Suprapubic skin (tissue), 4 donors: ENCODE results near the gene KCNMB2. TPM values are rescaled to one million over a fixed set of nuclear protein-coding genes. Genes with fewer than 3 reads are reported as not detected.

ENCODE experiments used
- DNase-seq, 2 donors: peaks; one replicate each; pipeline ENCODE4 v3.0.0-alpha.2; 2019; ENCODE audit warnings: low spot score in 2 of 2
- H3K27ac ChIP-seq: fragments of 200-600 bp; sonication (generic); one replicate; pipeline ENCODE4 v1.5.1; 2019
- H3K27me3 ChIP-seq: fragments of 200-600 bp; sonication (generic); one replicate; pipeline ENCODE4 v1.5.1; 2019
- H3K36me3 ChIP-seq: fragments of 200-600 bp; sonication (generic); one replicate; pipeline ENCODE4 v1.5.1; 2019
- H3K4me1 ChIP-seq: fragments of 200-600 bp; sonication (generic); one replicate; pipeline ENCODE4 v1.5.1; 2019
- H3K4me3 ChIP-seq: fragments of 200-600 bp; sonication (generic); one replicate; pipeline ENCODE4 v1.5.1; 2019; ENCODE audit warnings: mild to moderate bottlenecking
- H3K9me3 ChIP-seq: fragments of 200-600 bp; sonication (generic); one replicate; pipeline ENCODE4 v1.5.1; 2019
- CTCF ChIP-seq, 2 donors: fragments of 200-600 bp in 1 of 2; fragments of 450-650 bp in 1 of 2; sonication (generic) in 1 of 2; IDR thresholded peaks; one replicate each; pipeline ENCODE4 v1.5.1; 2016 to 2019; ENCODE audit warnings: antibody characterized with exemption in 2 of 2, mild to moderate bottlenecking in 1 of 2, moderate library complexity in 1 of 2
- EP300 ChIP-seq: sonication (generic); formaldehyde crosslinking; IDR thresholded peaks from one replicate; pipeline ENCODE4 v1.6.1; 2017; ENCODE audit warnings: antibody characterized with exemption
- POLR2A ChIP-seq, 2 donors: fragments of 450-650 bp; IDR thresholded peaks; one replicate each; pipeline ENCODE4 v1.6.1; 2017; ENCODE audit warnings: antibody characterized with exemption in 2 of 2, mild to moderate bottlenecking in 2 of 2, moderate library complexity in 2 of 2
- POLR2AphosphoS5 ChIP-seq, 3 donors: sonication (generic); formaldehyde crosslinking; IDR thresholded peaks; one replicate each; pipeline ENCODE4 v1.6.1; 2017; ENCODE audit warnings: antibody characterized with exemption in 3 of 3
- WGBS: methylation state at CpG from one replicate; pipeline ENCODE4 v1.1.5; 2018; 5-methylcytosine and 5-hydroxymethylcytosine counted together
- total RNA-seq, 4 donors: library from RNA; depleted of rRNA; stranded (reverse); fragments of >200 nt; gene quantifications; one replicate each; pipeline ENCODE4 v1.1.0, GENCODE V29; 2016

KCNMB2 gene
- total RNA-seq, 4 donors from 2014 or later, result 0.42 TPM; not detected in 3

DNA sequence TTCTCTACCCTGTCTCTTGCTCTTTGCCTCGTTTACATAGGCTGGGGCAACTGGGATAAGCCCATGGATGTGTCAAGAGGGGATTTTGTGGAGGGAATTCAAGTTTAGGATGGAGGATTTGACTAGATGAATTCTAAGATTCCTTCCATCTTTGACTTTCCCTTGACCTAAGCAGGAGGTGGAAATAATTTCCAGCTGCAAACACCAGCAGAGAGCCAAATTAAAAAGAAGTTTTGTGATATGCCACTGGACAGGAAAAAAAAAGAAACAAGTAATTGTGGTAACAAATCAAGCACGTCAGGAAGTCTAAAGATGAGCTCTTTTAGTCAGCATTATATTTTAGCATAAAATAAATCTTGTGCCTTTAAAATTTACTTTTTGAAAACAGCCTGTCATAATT lies 49.8 kb downstream of the KCNMB2 start:
- Histone ChIP-seq H3K9me3 (no peaks in the 10 kb centered on the region), H3K27me3 (no peaks in the 10 kb centered on the region), H3K4me1 (peaks cover 8% of the 10 kb centered on the region), H3K36me3 (no peaks in the 10 kb centered on the region), H3K4me3 (no peak overlapping the region), H3K27ac (no peak overlapping the region)
- TF ChIP-seq EP300 (no peak), CTCF (IDR thresholded peaks at IDR 0.05) (no peak), POLR2AphosphoS5 (IDR thresholded peaks at IDR 0.05) (no peak), POLR2A (IDR thresholded peaks at IDR 0.05) (no peak)
- 51% methylated on average over 2 of the region's 2 CpGs for WGBS
- DNase-seq, result no peak

- Histone ChIP-seq H3K4me1 (peaks cover 8% of the 10 kb centered on the region), H3K9me3 (no peaks in the 10 kb centered on the region), H3K27ac (no peak overlapping the region), H3K36me3 (no peaks in the 10 kb centered on the region), H3K27me3 (no peaks in the 10 kb centered on the region), H3K4me3 (no peak overlapping the region)
- TF ChIP-seq POLR2A (IDR thresholded peaks at IDR 0.05) (no peak), CTCF (IDR thresholded peaks at IDR 0.05) (no peak), POLR2AphosphoS5 (IDR thresholded peaks at IDR 0.05) (no peak), EP300 (no peak)
- 88% methylated on average over 4 of the region's 4 CpGs for WGBS
- no peak for DNase-seq
These were observed 52.4 kb downstream of the KCNMB2 start for GRCh38 chr3:178588628-178589027.

DNA sequence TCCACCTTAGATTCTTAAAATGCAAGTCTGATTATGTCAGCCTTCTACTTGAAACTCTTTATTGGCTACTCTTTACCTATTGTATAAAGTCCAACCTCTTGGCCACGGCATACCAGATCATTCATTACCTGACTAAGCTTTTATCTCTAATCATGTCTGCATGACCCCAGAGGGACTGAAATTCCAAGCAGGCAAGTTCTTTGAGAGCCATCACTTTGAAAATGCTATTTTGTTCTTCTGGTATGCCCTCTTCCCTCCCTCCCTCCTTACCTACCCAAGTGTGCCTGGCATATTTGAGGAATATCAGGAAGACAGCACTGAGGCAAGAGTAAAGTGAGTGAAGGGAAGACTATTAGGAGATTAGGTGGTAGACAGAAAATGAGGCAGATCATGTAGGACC lies 57.5 kb downstream of the KCNMB2 start:
- no peak for DNase-seq
- Histone ChIP-seq H3K9me3 (no peaks in the 10 kb centered on the region), H3K27ac (no peak overlapping the region), H3K36me3 (no peaks in the 10 kb centered on the region), H3K4me1 (no peaks in the 10 kb centered on the region), H3K4me3 (no peak overlapping the region), H3K27me3 (no peaks in the 10 kb centered on the region)
- TF ChIP-seq POLR2AphosphoS5 (IDR thresholded peaks at IDR 0.05) (no peak), POLR2A (IDR thresholded peaks at IDR 0.05) (no peak), CTCF (IDR thresholded peaks at IDR 0.05) (no peak), EP300 (no peak)
- WGBS, result 85% methylated on average over 1 of the region's 1 CpG

DNA sequence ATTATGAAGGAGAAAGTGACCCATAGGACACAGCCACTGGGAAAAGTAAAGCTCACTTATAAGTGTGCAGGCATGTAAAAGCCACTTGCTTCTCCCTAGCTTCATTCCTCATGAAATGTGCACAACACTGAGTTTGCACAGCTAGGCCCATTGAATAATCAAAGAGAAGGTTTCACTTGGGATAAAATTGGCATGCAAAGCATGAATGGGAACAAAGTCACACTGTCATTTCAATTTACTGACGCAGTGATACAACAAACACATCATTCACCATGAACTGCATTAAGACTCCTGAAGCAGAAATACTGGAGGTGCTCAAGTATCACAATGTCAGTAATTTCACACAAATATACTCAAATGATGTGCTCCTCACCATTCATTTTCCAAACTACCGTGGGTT lies 61.1 kb downstream of the KCNMB2 start:
- H3K9me3 ChIP-seq, result no peaks in the 10 kb centered on the region
- H3K27ac ChIP-seq, result no peak overlapping the region
- no peak overlapping the region for H3K4me3 ChIP-seq
- no peaks in the 10 kb centered on the region for H3K36me3 ChIP-seq
- DNase-seq, result no peak
- TF ChIP-seq EP300 (no peak), CTCF (IDR thresholded peaks at IDR 0.05) (no peak)
- no peaks in the 10 kb centered on the region for H3K4me1 ChIP-seq
- no peaks in the 10 kb centered on the region for H3K27me3 ChIP-seq
- 78% methylated on average over 2 of the region's 2 CpGs for WGBS

- 78% methylated on average over 1 of the region's 2 CpGs for WGBS
- Histone ChIP-seq H3K4me3 (no peak overlapping the region), H3K4me1 (no peaks in the 10 kb centered on the region), H3K9me3 (no peaks in the 10 kb centered on the region), H3K27ac (no peak overlapping the region), H3K27me3 (no peaks in the 10 kb centered on the region), H3K36me3 (no peaks in the 10 kb centered on the region)
- no peak for DNase-seq
- TF ChIP-seq POLR2AphosphoS5 (IDR thresholded peaks at IDR 0.05) (no peak), EP300 (no peak)
These were observed 66.6 kb downstream of the KCNMB2 start for GRCh38 chr3:178602856-178603255.

- H3K9me3 ChIP-seq, result no peaks in the 10 kb centered on the region
- no peaks in the 10 kb centered on the region for H3K4me1 ChIP-seq
- no peak overlapping the region for H3K4me3 ChIP-seq
- TF ChIP-seq POLR2A (IDR thresholded peaks at IDR 0.05) (no peak), EP300 (no peak), POLR2AphosphoS5 (IDR thresholded peaks at IDR 0.05) (no peak), CTCF (IDR thresholded peaks at IDR 0.05) (no peak)
- DNase-seq, result no peak
- WGBS, result 43% methylated on average over 1 of the region's 1 CpG
- H3K27me3 ChIP-seq, result no peaks in the 10 kb centered on the region
- no peak overlapping the region for H3K27ac ChIP-seq
- H3K36me3 ChIP-seq, result no peaks in the 10 kb centered on the region
These were observed 67.5 kb downstream of the KCNMB2 start for GRCh38 chr3:178603735-178604134.
